Vagina (tissue), 2 donors: ENCODE measurements around the gene YTHDC2. TPM values are rescaled to one million over a fixed set of nuclear protein-coding genes. Genes with fewer than 3 reads are reported as not detected.

Experiments used
- DNase-seq, 2 donors: peaks; one replicate each; pipeline ENCODE4 v3.0.0-alpha.2; 2017; ENCODE audit errors: extremely low spot score in 2 of 2
- H3K27ac ChIP-seq: fragments of 200-600 bp; sonication (generic); one replicate; pipeline ENCODE4 v1.5.1; 2019
- H3K27me3 ChIP-seq: fragments of 200-600 bp; sonication (generic); one replicate; pipeline ENCODE4 v1.5.1; 2019
- H3K36me3 ChIP-seq, 2 donors: fragments of 200-600 bp; sonication (generic); one replicate each; pipeline ENCODE4 v1.5.1; 2017 to 2019
- H3K4me1 ChIP-seq: fragments of 200-600 bp; sonication (generic); one replicate; pipeline ENCODE4 v1.5.1; 2019
- H3K4me3 ChIP-seq, 2 donors: fragments of 200-600 bp; sonication (generic); 1 replicate in 1 of 2; 2 replicates in 1 of 2; pipeline ENCODE4 v1.5.1; 2016 to 2019
- H3K9me3 ChIP-seq: fragments of 200-600 bp; sonication (generic); one replicate; pipeline ENCODE4 v1.5.1; 2019
- POLR2A ChIP-seq, 2 donors: fragments of 450-650 bp; IDR thresholded peaks; one replicate each; pipeline ENCODE4 v1.6.1; 2017; ENCODE audit warnings: antibody characterized with exemption in 2 of 2, mild to moderate bottlenecking in 2 of 2, moderate library complexity in 2 of 2
- POLR2AphosphoS5 ChIP-seq, 2 donors: sonication (generic); formaldehyde crosslinking; IDR thresholded peaks; one replicate each; pipeline ENCODE4 v1.9.0; 2017; ENCODE audit warnings: antibody characterized with exemption in 2 of 2, mild to moderate bottlenecking in 2 of 2, low read depth in 1 of 2; ENCODE audit not compliant: insufficient read depth in 1 of 2
- intact Hi-C: fragments of 100-400 bp; cut with DNase I; formaldehyde crosslinking; loops from one replicate; pipeline ENCODE4 v1.15.1; 2023
- total RNA-seq: library from RNA; depleted of rRNA; stranded (reverse); fragments of >200 nt; gene quantifications from one replicate; pipeline ENCODE4 v1.2.3, GENCODE V29; 2016
- TF ChIP-seq, protein P1 (sequence below), 3 experiments: fragments of 450-650 bp in 2 of 3; fragments of 200-600 bp in 1 of 3; sonication (generic) in 1 of 3; IDR thresholded peaks; one replicate each; pipeline ENCODE4 v1.5.1; 2017 to 2019; ENCODE audit warnings: antibody characterized with exemption in 3 of 3, mild to moderate bottlenecking in 2 of 3, moderate library complexity in 2 of 3

YTHDC2 gene
- total RNA-seq, 1 donor from 2014 or later: 31.4 TPM

DNA sequence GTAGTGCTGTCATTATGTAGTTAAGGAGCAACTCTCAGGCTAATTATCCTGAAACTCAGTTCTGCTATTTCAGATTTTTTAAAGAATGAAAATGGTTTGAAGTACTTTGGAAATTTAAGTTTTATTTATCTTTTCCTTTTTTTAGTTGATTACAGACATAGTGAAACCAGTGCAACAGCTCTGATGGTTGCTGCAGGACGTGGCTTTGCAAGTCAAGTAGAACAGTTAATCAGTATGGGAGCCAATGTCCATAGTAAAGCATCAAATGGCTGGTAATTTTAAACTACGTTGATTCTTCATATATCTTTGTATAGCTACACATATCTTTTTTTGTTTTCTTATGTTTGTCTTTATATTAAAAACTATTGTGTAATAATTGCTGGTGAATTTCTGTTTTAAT is 34.9 kb downstream of the YTHDC2 start:
- TF ChIP-seq, protein P1, sequence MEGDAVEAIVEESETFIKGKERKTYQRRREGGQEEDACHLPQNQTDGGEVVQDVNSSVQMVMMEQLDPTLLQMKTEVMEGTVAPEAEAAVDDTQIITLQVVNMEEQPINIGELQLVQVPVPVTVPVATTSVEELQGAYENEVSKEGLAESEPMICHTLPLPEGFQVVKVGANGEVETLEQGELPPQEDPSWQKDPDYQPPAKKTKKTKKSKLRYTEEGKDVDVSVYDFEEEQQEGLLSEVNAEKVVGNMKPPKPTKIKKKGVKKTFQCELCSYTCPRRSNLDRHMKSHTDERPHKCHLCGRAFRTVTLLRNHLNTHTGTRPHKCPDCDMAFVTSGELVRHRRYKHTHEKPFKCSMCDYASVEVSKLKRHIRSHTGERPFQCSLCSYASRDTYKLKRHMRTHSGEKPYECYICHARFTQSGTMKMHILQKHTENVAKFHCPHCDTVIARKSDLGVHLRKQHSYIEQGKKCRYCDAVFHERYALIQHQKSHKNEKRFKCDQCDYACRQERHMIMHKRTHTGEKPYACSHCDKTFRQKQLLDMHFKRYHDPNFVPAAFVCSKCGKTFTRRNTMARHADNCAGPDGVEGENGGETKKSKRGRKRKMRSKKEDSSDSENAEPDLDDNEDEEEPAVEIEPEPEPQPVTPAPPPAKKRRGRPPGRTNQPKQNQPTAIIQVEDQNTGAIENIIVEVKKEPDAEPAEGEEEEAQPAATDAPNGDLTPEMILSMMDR (IDR thresholded peaks at IDR 0.05): no peak
- TF ChIP-seq POLR2A (IDR thresholded peaks at IDR 0.05) (no peak), POLR2AphosphoS5 (IDR thresholded peaks at IDR 0.05; ENCODE audit: insufficient read depth in 1 of 2, low read depth in 1 of 2) (no peak)
- no peak for DNase-seq
- H3K27me3 ChIP-seq: no peaks in the 10 kb centered on the region
- intact Hi-C loops: no loop called here
- H3K4me1 ChIP-seq: peaks cover 5% of the 10 kb centered on the region
- H3K36me3 ChIP-seq: peaks cover 0 to 24% of the 10 kb centered on the region in 2 donors
- no peak overlapping the region for H3K4me3 ChIP-seq
- H3K27ac ChIP-seq: no peak overlapping the region
- no peaks in the 10 kb centered on the region for H3K9me3 ChIP-seq

- H3K36me3 ChIP-seq: peaks cover 0 to 40% of the 10 kb centered on the region in 2 donors
Observed at GRCh38 chr5:113552137-113552536, 38.6 kb downstream of the YTHDC2 start.

GRCh38 chr5:113552620-113553019 is 39.1 kb downstream of the YTHDC2 start:
- Histone ChIP-seq H3K27ac (no peak overlapping the region), H3K4me1 (no peaks in the 10 kb centered on the region), H3K4me3 (no peak overlapping the region), H3K9me3 (no peaks in the 10 kb centered on the region), H3K27me3 (no peaks in the 10 kb centered on the region), H3K36me3 (peaks cover 0 to 40% of the 10 kb centered on the region in 2 donors)
- intact Hi-C loops: no loop called here
- no peak for DNase-seq
- TF ChIP-seq, protein P1 (IDR thresholded peaks at IDR 0.05): no peak
- no peak for TF ChIP-seq POLR2A (IDR thresholded peaks at IDR 0.05)
- no peak for TF ChIP-seq POLR2AphosphoS5 (IDR thresholded peaks at IDR 0.05; ENCODE audit: insufficient read depth in 1 of 2, low read depth in 1 of 2)

More at GRCh38 chr5:113552137-113552536, 38.6 kb downstream of the YTHDC2 start:
- Histone ChIP-seq H3K27ac (no peak overlapping the region), H3K4me3 (no peak overlapping the region), H3K4me1 (no peaks in the 10 kb centered on the region), H3K27me3 (no peaks in the 10 kb centered on the region), H3K9me3 (no peaks in the 10 kb centered on the region)
- DNase-seq: no peak
- no peak for TF ChIP-seq POLR2AphosphoS5 (IDR thresholded peaks at IDR 0.05; ENCODE audit: insufficient read depth in 1 of 2, low read depth in 1 of 2)
- intact Hi-C loops: no loop called here

DNA sequence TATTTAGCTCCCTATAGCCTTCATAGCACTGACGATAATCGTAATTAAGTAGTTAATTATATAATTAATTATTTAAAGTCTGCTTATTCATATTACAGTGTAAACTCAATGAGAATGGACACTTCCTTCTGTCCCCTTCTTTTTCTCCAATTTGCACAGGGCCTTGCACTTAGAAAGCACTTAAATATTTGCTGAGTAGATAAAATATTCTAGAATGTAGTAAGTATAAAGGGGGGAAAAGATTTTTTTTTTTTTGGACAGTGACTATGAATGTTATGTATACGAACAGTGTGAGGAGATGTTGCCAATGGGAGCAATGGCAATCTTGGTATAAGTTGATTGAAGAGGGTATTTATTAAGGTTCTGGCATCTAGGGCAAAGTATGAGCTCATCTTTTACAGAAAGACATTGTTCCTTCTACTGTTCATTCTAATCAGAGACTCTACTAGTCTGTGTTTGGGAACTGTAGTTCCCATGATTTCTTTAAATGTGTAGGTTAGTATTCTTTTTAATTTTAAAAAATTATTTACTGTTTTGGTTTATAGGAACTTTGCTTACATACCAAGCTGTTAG is 49.4 kb downstream of the YTHDC2 start:
- no peaks in the 10 kb centered on the region for H3K27me3 ChIP-seq
- no peak overlapping the region for H3K4me3 ChIP-seq
- H3K4me1 ChIP-seq: no peaks in the 10 kb centered on the region
- no peak for DNase-seq
- TF ChIP-seq POLR2AphosphoS5 (IDR thresholded peaks at IDR 0.05; ENCODE audit: insufficient read depth in 1 of 2, low read depth in 1 of 2): no peak
- TF ChIP-seq, protein P1 (IDR thresholded peaks at IDR 0.05): no peak
- TF ChIP-seq POLR2A (IDR thresholded peaks at IDR 0.05): no peak
- intact Hi-C loops: no loop called here
- H3K36me3 ChIP-seq: peaks cover 0 to 53% of the 10 kb centered on the region in 2 donors
- no peak overlapping the region for H3K27ac ChIP-seq
- H3K9me3 ChIP-seq: no peaks in the 10 kb centered on the region

GRCh38 chr5:113569396-113569795 is 55.9 kb downstream of the YTHDC2 start:
- DNase-seq: no peak
- H3K27me3 ChIP-seq: no peaks in the 10 kb centered on the region
- no peak overlapping the region for H3K27ac ChIP-seq
- no peaks in the 10 kb centered on the region for H3K4me1 ChIP-seq
- intact Hi-C loops: no loop called here
- TF ChIP-seq, protein P1 (IDR thresholded peaks at IDR 0.05): no peak
- TF ChIP-seq POLR2AphosphoS5 (IDR thresholded peaks at IDR 0.05; ENCODE audit: insufficient read depth in 1 of 2, low read depth in 1 of 2): no peak
- TF ChIP-seq POLR2A (IDR thresholded peaks at IDR 0.05): no peak
- peaks cover 4% of the 10 kb centered on the region for H3K9me3 ChIP-seq
- H3K4me3 ChIP-seq: no peak overlapping the region
- peaks cover 0 to 62% of the 10 kb centered on the region in 2 donors for H3K36me3 ChIP-seq
